ELR (cell line): ENCODE data around the gene SPDYE18.
"Not testable (repeated sequence)": the region's sequence is repeated elsewhere in the genome, so short reads cannot be mapped to it uniquely, and the experiment has no call there.

ENCODE experiments used
- DNase-seq: peaks from one replicate; pipeline ENCODE4 v3.0.0-alpha.2; 2015; ENCODE audit warnings: low read depth

Gene SPDYE18

GRCh38 chr7:77062557-77062956, at the start of gene SPDYE18:
Gene SPDYE18 (minus strand): TSS chr7:77062558. CDS start chr7:77060512, 2,046 bp downstream.
- DNase-seq, result not testable (repeated sequence)

GRCh38 chr7:77108362-77108761, 46.0 kb upstream of the SPDYE18 start:
- DNase-seq, result not testable (repeated sequence)

- DNase-seq, result not testable (repeated sequence)
Observed at GRCh38 chr7:77107659-77108058, 45.3 kb upstream of the SPDYE18 start.

- peak; percentile 48 for DNase-seq
Observed at GRCh38 chr7:77105904-77106303, 43.5 kb upstream of the SPDYE18 start.

- not testable (repeated sequence) for DNase-seq
Observed at GRCh38 chr7:77102671-77103070, 40.3 kb upstream of the SPDYE18 start.

- DNase-seq, result not testable (repeated sequence)
Observed at GRCh38 chr7:77101187-77101586, 38.8 kb upstream of the SPDYE18 start.

GRCh38 chr7:77100501-77100900, 38.1 kb upstream of the SPDYE18 start:
- not testable (repeated sequence) for DNase-seq

GRCh38 chr7:77092301-77092700, 29.9 kb upstream of the SPDYE18 start:
- DNase-seq, result not testable (repeated sequence)

GRCh38 chr7:77082192-77082591, 19.8 kb upstream of the SPDYE18 start:
- peak; percentile 17 for DNase-seq

GRCh38 chr7:77080236-77080635, 17.9 kb upstream of the SPDYE18 start:
- not testable (repeated sequence) for DNase-seq

GRCh38 chr7:77079624-77080023, 17.3 kb upstream of the SPDYE18 start:
- peak; percentile 1 for DNase-seq

- not testable (repeated sequence) for DNase-seq
Observed at GRCh38 chr7:77079112-77079511, 16.8 kb upstream of the SPDYE18 start.

GRCh38 chr7:77077060-77077459, 14.7 kb upstream of the SPDYE18 start:
- not testable (repeated sequence) for DNase-seq

- peak; percentile 9 for DNase-seq
Observed at GRCh38 chr7:77074786-77075396, 12.5 kb upstream of the SPDYE18 start.

- not testable (repeated sequence) for DNase-seq
Observed at GRCh38 chr7:77071108-77071507, 8.8 kb upstream of the SPDYE18 start.

- DNase-seq, result not testable (repeated sequence)
Observed at GRCh38 chr7:77065869-77066268, 3.5 kb upstream of the SPDYE18 start.

- DNase-seq, result not testable (repeated sequence)
Observed at GRCh38 chr7:77063732-77064131, 1.4 kb upstream of the SPDYE18 start.

GRCh38 chr7:77032261-77032660, 30.1 kb downstream of the SPDYE18 start, which contains the start of gene SPDYE17:
Gene SPDYE17 (minus strand): TSS chr7:77032361. CDS start chr7:77030570, 1,791 bp downstream.
- not testable (repeated sequence) for DNase-seq

- not testable (repeated sequence) for DNase-seq
Observed at GRCh38 chr7:77026349-77026748, 36.0 kb downstream of the SPDYE18 start.

- DNase-seq, result peak; percentile 18
Observed at GRCh38 chr7:77010074-77010680, 52.2 kb downstream of the SPDYE18 start.

GRCh38 chr7:77008000-77008399, 54.4 kb downstream of the SPDYE18 start:
- DNase-seq, result not testable (repeated sequence)

GRCh38 chr7:77006127-77007110, 55.9 kb downstream of the SPDYE18 start:
- not testable (repeated sequence) for DNase-seq
